C1 segment of cervical spinal cord (tissue), 14 donors: ENCODE data around the gene PCP4L1.
A peak's percentile ranks its signal among the peaks of the same experiment; 100 is the strongest.

Source experiments
- DNase-seq, 14 donors: peaks; one replicate each; lab custom pipeline; 2025; lab: John Stamatoyannopoulos, UW

The PCP4L1 gene

DNA sequence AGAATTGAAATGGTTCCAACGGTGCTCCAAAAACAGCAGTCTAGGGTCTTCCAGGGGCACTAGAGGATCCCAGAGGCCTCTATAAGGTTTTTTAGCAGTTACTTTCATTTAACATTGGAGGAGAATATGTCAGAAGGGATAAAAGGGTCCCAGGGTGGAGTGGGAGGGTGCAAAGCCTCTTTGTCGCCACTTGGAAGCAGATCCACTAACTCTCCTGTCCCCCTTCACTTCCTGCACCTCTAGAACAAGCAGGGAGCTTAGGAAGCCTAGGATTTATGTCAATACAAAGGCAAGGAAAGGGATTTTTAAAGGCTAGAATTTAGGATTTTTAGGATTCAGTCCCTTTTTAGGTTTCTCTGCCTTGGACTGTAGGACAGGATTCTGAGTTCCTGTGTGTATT is 8.3 kb downstream of the PCP4L1 start:
- DNase-seq = no peak

DNA sequence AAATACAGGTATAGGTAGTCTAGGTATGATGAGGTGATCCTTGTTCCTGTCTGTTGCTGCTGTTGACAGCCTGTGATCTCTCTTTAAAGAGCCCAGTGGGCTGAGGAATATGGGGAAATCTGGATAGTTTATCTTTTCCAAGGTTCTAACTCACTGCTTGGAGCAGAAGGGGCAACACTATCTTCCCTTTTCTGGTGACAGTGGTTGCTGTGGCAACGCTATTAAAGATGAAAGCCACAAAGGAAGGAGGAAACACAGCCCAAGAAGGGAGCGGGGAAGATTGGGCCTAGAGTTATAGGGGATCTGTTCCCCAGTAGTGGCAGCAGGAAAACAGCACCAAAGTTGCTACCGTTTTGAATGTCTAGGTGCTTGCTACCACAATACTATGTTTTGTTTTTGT is 8.8 kb downstream of the PCP4L1 start:
- no peak for DNase-seq

DNA sequence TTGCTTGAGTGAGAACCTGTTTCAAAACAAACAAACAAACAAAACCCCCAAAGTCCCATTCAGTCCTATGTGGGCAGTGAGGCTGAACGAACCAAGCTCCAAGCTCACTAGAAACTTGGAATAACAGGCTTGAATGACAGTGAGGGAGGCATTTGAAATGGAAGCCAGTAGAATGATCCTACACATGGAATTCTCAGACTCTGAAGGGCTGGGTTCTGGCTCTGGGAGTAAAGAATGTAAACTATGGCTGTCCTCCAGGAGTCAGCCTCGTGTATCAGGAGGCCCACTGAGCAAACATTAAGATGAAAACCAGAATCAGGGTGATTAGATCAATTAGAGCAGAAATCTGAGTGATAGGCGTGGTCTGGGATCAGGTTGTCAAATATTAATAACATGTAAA is 14.9 kb downstream of the PCP4L1 start:
- DNase-seq = no peak

DNA sequence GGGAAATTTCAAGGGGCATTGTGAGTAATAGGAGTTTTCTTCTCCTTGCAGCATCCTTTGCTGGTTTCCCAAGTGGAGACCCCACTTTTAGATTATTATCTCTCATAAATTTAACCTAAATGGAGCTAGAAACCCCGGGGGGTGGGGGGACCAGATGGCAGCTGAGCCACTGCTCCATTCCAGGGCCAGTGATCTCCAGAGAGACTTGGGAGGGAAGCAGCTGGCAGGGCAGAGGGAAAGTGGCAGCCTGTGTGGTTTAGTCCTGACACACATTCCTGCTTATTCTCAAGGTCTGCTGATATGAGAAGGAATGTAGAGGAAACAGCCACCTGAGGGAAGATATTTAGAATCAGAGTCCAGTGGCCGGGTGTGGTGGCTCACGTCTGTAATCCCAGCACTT is 16.3 kb downstream of the PCP4L1 start:
- DNase-seq = no peak

DNA sequence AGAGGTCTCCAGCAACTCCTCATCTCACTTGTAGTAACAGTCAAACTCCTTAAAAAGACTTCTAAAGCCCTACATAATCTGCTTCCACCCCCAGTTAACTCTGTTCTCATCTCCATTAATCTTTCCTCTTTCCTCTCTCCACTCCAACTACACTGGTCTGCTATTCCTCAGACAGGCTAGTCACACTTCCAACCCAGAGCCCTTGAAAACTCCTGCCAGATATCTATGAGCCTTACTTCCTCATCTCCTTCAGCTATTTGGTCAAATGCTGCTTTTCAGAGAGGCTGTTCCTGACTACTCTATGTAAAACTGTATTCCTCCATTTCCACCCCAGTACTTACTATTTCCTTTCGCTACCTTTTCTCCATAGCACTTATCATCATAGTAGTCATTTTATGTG is 24.4 kb downstream of the PCP4L1 start:
- DNase-seq = no peak

DNA sequence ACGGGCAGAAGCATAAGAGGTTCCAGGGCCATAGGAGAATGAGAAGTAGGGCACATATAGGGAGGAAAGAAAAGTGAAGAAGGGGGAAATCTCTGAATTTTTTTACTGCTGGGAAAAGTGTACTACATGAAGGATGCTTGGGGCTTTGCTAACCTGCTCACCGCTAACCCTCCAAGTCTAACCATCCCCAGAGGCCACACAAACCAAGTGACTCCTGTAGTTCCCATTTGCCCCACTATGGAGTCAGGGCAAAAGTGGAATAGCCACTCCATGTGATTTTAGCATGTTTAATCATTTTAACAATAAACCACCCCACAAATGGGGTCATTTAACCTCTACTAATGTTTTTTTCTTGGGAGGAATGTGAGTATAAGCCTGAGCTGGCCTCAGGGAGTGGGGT is 26.6 kb downstream of the PCP4L1 start:
- DNase-seq = no peak

DNA sequence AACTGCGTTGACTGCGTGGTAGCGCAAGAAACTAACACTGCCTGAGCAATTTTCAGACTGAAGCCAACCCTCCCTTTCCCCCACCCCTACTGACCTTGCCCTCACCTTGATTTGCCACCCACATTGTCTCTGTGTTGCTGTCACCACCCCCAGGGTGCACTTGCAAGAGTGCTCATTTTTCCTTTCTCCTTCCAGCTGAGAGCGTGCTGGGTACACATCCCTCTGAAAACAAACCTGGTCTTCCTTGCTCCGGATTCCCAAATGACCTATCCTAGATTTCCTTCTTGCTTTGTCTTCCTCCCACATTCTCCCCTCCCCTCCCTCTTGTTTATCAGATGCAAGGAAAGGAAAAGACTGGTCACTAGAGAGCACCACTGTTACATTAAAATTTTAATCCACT is 27.0 kb downstream of the PCP4L1 start:
- no peak for DNase-seq

DNA sequence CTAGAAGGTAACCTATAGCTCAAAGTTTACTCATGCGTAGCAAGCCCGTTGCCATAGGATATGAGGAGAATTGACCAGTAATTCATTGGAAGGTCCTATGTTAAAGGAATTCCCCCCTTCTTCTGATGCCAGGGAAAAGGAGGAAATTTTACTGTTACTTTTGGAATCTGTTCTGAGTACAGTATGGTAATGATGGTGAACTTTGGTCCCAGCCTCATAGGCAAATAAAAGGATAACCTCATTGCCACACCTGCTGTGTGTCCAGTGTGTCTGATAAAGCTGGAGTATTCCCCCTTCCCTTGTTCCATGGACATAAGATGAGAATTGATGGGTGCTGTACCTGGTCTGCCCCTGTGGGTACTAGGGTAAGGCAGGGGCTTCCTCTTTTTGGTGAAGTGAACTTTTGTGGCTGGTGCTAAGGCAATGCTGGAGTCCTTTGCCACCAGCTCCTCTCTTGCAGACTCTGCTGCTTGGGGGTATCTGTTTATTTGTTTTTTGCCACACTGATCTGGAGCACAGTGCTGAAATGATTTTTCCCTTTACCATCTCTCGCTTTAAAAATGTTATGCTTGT is 29.0 kb downstream of the PCP4L1 start:
- DNase-seq = no peak

DNA sequence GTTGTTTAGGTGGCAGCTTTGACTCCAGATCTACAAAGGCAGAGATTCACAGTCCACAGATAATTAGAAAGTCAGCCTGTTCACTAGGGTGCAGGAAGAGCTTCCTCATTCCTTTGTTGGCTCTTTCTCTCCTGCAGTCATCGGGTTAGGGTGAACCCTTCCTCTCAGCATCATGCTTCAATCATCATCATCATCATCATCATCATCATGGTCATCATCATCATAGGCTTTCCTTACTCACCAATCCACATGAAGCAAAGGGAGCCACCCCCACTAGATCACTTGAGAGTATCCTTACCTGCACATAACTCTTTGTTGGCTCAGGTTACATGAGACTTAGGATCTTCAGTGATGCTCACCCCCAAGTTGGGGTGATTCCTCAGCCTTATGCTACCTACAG is 32.2 kb downstream of the PCP4L1 start:
- no peak for DNase-seq

DNA sequence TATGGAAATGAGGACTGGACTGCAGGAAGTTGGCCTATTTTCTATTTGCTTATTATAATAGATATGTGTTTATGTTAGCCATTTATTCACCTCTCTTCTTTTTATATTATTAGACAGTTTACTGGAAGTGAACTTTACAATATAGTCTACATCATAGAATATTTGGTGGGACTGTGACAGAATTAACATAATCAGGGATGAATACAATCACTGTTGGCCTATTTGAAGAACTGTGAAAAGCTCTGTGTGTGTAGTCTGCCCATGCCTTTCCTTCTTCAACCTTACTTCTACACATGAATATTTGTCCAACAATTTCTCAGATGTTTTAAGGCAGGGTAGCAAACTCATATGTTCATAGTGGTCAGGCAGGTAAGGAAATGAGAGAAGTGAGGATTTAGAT is 38.9 kb downstream of the PCP4L1 start:
- no peak for DNase-seq

DNA sequence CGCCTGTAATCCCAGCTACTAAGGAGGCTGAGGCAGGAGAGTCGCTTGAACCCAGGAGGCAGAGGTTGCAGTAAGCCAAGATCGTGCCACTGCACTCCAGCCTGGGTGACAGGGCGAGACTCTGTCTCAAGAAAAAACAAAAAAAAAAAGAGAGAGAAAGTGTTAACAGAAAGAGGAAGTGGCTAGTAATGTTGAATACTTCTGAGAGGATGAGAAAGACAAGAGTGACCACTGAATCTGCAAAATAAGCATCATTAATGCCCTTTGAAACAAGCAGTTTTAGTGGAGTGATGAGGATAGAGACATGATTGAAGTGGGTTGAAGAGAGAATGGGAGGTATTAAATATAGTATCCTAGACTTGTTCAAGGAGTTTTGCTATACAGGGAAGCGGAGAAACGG is 39.6 kb downstream of the PCP4L1 start:
- DNase-seq = no peak

DNA sequence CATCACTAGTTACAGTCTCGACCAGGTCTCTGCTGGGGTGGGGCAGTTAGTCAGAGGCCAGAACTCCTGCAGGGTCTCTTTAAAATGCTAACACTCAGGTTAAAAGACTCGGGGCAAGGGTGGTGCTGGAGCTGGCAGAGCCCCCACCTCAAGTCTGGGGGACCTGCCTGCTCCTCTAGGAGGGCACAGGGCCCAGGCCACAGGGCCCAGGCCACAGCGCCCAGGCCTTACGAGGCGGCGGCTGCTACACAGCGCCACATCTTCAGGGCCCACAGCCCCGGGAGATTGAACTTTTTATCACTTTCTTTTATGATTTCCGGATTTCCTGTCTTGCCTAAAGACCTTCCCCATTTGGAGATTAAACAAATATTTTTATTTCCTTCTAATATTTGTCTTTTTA is 40.8 kb downstream of the PCP4L1 start:
- DNase-seq = no peak

DNA sequence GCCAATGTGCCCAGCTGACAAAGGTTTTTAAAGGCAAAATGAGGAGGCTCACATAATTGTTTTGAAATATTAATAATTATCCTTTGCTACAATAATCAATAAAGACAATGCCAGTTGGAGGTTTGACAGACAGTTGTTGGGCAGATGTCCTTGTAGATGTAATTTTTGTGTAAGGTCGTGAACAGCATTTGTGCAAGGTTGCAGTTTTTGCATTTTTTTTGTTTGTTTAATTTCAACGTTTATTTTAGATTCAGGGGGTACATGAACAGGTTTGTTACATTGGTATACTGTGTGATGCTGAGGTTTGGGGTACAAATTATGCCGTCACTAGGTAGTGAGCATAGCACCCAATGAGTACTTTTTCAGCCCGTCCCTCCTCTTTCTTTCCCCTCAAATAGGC is 41.9 kb downstream of the PCP4L1 start:
- DNase-seq = no peak

DNA sequence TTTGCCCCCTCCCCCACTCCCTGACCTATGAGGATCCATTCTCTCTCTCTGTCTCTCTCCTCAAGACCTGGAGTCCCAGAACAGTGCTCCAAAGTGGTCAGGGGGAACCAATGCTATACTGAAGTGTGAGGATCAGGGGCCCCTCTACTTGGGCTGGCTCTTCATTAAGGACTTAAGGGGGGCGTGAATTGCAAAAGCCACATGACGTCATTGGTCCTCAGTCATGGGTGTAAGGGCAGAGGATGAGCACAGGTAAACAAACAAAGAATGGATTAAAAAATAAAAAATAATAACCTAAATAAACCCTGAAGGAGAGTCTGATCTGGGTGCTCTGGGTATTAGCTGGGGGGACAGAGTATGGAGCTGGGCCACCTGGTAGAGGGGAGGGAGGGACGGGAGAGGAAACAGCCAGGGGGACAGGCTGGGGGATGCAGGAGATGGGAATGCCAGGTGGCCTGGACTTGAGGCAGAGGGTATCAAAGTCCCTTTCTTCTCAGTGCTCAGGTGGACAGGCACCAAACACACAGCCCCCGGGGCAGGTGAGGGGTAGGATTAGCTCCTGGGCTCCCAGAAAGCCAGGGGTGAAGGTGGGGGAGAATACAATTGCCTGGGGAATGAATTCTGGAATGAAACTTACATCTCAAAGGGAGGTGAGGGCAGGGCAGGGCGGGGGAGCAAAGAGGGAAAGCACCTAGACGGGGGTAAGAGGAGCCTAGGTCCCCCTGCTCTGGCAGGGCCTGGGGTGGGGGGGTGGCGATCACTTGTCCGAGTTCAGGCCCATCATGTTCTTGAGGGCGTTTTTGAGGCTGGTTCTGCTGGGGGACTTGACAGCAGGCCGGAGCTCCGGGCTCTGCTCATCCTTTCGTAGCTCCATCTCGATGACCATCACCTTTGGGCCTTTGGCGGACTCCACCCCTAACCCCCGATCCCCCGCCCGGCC is 46.7 kb downstream of the PCP4L1 start:
- DNase-seq = peak in 1 of 14 donors; percentile 48

DNA sequence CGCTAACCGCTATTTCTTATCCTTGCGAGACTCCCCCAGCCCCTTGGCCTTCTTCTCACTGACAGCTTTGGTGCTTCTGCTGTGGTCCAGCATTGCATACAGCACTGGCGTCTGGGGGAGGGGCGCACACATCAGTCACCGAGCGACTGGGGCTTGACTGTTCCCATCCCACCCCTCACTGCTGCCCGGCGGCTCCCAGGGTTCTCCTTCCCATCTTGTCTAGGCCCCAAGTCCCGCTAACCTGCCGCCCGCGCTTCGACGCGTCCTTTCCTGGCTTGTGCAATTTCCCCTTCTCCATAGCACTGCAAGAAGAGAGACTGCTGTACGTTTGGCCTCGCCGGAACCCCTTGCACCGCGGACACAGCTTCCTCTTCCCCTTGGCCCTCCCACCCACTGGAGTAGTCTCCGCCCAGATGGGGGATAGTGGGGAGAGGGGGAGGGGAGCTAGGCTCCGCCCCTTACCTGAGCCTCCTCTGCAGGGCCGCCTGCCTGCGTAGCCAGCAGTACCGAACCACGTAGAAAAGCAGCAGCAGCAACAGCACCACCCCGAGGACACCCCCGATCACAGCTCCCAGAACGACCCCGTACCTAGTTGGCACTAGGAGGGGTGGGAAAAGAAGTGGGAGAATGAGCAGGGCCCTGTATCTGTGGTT is 47.4 kb downstream of the PCP4L1 start:
- DNase-seq = peak in 12 of 14 donors; percentile 31 to 86 (median 60)

DNA sequence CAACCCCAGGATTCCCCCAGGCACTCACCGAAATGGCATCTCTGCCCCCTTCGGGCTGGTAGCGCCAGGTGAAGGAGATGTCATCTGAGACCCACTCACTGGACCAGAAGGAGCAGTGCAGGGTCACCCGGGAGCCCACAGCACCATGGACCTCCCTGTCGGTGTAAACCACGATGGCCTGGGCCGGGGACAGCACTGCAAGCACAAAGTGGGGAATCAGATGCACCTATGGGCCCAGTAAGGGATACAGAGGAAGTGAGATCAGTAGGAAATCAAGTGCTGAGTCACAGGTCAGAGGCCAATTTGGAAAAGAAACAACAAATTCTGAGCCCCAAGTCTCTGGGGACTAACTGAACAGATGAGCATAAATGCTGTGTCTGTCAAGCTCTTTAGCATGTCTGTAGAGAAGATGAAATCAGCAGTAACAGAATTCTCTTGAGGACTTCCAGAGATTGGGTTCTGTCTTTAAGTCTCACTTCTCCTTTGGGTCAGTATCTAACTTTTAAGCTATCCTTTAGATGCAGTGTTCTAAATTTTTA is 48.8 kb downstream of the PCP4L1 start:
- no peak for DNase-seq

DNA sequence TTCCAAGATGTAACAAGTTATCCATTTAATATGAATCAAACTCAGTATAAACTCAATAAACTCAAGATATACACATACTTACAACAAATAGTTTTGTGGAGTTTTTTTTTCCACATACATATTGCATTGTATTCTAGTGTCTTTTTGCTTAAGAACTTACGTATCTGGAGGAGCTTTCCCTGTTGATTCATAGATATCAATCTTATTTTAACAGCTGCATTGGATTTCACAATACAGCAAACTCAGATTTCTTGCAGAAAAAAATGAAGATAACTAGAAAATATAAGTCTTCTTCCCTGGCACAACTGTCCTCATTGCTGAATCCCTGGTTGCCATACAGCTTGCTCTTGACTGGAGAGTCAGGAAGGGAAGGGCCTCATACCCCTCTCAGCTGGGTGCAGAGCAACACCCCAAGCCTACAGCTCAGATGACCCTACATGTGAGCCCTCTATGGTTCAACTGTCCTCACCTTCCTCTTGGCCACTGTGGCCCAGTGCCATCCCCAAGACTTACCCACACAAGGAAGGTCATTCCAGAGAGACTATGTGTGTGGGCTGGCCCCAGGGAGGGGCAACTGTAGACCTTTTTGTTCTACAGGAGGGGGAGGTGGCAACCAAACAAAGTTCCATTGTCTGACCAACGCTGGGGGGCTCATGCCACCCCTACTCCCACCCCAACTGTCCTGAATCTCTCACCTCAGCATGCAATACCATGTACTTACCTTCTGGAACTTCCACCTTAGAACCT is 49.5 kb downstream of the PCP4L1 start:
- no peak for DNase-seq

DNA sequence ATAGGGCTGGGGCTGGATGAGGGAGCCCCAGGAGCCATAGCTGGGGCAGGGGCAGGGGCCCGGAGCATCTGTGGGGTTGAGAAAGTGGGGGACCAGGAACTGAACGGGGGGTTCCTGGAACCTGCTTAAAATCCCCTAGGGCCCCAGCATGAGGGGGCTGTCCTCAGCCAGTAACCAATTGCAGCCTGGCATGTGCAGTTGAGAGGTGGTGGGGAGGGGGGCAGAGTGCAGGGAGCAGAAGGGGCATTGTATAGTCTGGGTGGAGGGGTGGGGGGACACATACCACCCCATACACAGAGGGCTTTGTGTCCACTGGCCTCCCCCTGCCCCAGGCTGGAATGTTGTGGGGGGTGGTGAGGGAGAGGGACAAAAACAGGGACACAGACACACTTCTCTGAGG is 51.3 kb downstream of the PCP4L1 start, which contains the start of gene MPZ:
TSS of gene MPZ (minus strand) at position 101 of the 400 bp plus-strand sequence. CDS start at position 38, 63 bp downstream.
- no peak for DNase-seq

DNA sequence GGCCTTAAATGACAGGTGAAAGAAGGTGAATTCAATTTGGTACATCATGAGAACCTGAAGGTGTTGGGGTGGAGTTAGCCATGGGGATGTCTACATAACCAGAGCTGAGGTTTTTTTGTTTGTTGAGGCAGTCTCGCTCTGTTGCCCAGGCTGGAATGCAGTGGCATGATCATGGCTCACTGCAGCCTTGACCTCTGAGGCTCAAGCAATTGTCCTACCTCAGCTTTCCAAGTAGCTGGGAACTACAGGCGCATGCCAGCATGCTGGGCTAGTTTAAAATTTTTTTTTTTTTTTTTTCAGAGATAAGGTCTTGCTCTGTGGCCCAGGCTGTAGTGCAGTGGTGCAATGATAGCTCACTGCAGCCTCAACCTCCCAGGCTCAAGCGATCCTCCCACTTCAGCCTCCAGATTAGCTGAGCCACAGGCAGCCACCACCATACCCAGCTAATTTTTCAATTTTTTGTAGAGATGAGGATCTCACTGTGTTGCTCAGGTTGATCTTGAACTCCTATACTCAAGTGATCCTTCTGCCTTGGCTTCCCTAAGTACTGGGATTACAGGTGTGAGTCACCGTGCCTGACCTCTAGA is 53.1 kb downstream of the PCP4L1 start:
- no peak for DNase-seq

DNA sequence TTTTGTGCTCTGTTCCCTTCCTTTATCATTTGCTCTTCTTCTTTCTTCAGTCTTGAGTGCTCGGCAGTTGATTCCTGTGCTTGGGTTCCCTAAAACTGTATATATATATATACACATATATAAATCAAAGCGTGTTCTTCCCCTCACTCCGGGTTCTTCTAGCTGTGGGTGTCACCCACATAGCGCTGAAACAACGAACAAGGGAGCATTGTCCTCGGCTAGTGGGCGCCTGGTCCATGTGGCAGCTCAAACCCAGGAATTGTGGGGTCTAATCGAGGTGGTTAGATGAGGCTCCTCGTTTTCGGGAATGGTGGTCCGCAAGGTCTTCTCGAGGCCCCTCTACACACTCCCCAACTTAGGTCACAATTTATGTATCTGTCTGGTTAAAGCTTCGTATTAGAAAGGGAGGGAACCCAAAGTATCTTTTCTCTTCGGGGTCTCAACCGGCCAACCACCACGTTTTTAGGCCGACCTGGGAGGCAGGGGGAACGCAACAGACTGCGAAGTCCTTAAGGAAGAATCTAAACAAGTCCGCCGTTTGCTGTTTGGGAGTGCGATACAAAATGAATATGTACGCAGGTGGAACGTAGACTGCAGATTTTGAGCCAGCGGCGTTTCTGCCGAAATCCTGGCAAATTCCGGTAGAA is 55.1 kb downstream of the PCP4L1 start:
- peak in 10 of 14 donors; percentile 31 to 76 (median 47) for DNase-seq
